GM21381 (cell line): ENCODE measurements around the gene LMOD1.
"Not testable (repeated sequence)": the region's sequence is repeated elsewhere in the genome, so short reads cannot be mapped to it uniquely, and the experiment has no call there.

Experiments
- ATAC-seq: cut with Tn5 transposase; IDR thresholded peaks from one replicate; pipeline ENCODE4 v1.9.1; 2021; ENCODE audit warnings: mild to moderate bottlenecking, moderate library complexity; ENCODE audit not compliant: unreplicated experiment

LMOD1 gene

GRCh38 chr1:201949491-201949890 is 3.1 kb upstream of the LMOD1 start:
- no peak for ATAC-seq

GRCh38 chr1:201947697-201948008 is 1.3 kb upstream of the LMOD1 start:
- no peak for ATAC-seq

DNA sequence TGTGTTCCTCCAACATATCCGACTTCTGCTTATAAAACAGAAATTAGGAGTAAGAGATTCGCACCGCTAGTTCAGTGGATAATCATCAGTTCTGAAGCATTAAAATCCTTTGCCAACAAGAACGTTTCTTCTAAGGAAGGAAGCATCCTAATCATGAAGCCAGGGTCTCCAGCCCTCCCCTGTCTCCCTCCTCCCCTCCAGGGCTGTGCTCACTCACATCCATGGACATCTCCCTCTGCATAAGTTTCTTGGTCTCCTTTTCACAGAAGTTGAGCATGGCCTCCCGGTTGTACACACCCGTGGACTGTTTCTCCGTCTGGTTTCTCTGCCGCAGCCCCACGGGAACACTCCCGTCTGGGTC is 505 bp downstream of the LMOD1 start:
- no peak for ATAC-seq

DNA sequence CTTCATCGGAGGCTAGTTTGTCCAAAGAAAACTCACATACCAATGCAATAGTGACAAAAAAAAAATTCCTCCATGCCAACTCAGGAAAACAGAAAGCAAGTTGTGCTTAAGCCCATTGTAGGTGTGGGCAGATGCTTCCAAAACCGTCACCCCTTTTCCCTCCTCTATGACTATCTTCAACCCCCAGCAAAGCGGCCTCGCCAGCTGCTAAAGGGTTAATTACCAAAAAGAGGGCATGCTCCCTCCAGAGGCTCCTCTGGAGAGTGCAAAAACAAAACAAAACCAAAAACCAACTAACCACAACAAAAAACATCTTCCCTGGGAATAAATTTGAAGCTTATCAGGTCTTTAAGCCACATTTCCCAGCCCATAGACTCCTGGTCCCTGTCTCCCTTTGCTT is 1.2 kb downstream of the LMOD1 start:
- ATAC-seq: no peak

DNA sequence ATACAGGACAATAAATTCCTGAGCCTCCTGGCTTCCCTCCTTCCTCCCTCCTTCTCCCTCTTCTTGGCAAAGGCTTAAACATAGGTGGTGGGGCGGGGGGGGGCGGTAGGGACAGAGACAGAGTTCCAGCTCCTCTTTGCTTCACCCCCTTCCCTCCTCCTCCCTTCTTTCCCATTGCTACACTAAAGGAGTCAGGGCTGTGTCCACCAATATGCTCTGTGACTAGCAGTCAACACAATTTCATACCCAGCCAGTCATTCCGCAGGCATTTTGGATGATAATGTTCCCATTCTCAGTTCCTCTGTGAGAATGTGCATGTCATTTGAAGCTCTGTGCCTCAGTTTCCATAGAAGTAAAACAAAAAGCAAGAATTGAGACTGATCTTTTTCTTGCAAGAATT is 1.7 kb downstream of the LMOD1 start:
- no peak for ATAC-seq

DNA sequence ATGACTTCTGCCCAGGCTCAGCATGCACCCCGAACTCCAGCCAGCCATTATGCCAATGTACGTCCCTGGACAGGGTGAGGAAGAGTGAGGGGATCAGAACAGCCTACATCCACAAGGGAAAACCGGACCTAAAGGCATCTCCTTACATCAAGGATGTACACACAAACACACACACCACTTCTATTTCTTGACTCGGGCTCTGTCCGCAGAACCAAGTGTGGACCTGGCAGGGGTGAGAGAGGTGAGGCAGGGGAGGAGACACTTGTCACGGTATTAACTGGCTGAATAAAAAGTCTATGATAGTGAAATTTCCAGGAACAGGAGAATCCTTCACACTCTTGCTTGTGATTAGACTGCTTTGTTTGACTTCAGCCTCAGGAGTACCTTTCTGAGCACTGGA is 2.3 kb downstream of the LMOD1 start:
- ATAC-seq: no peak

DNA sequence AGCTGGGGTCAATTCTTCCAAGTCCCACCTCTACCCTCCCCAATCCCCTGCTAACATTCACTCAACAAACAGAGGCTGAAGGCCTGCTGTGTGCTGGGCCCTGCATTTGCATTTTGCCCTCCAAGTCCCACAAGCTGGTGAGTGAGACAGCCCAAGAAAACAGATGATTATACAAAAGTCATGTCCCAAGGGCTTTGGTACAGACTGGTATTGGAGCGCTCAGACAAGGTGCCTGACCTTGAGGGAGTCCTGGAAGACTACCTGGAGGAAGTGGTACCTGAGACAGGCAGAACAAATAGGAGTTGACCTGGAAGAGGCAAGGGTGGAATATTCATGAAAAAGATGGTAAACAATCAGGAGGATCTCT is 4.2 kb downstream of the LMOD1 start:
- ATAC-seq: no peak

DNA sequence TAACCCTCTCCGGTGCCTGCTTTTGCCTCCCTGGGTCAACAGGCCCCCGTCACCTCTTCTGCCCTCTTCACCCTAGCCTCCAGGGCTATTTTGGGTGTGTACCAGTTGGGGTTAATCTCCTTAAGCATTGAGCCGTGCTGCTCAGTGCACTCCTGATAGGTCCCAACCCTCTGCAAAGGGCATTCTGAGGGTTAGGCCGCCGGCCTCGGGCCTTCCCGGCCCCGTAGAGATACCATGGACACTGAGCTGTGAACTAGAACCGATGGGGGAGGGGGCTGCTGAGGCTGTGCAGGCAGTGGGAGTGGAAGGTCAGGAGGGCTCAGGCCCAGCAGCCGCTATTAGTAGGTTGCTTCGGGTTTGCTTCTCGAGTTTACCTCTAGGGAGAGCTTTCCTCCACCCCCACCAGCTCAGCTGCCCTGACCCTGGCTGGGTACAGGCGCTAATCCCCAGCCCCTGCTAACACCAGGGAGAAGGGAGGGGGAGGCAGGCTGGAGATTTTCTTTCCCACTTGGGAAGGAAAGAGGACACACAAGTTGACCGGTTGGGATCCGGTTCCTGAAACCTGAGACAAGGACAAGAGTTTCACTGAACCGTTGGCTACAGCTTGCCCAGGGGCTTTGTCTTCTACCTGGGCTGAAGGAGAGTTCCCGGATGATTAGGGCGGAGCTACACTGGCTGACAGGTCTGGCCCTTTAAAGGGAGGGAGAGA is 4.8 kb downstream of the LMOD1 start:
- ATAC-seq: no peak

DNA sequence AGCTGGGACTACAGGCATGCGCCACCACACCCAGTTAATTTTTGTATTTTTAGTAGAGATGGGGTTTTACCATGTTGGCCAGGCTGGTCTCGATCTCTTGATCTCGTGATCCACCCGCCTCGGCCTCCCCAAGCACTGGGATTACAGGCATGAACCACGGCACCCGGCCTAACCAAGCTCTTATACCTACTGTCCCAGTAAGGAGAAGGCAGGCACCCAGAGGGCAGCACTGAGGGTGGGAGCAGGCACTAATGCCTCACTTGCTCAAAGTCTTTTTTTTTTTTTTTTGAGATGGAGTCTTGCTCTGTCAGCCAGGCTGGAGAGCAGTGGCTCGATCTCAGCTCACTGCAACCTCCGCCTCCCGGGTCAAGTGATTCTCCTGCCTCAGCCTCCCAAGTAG is 6.0 kb downstream of the LMOD1 start:
- ATAC-seq: not testable (repeated sequence)

- ATAC-seq: no peak
Measured at GRCh38 chr1:201939574-201939973, 6.8 kb downstream of the LMOD1 start.

DNA sequence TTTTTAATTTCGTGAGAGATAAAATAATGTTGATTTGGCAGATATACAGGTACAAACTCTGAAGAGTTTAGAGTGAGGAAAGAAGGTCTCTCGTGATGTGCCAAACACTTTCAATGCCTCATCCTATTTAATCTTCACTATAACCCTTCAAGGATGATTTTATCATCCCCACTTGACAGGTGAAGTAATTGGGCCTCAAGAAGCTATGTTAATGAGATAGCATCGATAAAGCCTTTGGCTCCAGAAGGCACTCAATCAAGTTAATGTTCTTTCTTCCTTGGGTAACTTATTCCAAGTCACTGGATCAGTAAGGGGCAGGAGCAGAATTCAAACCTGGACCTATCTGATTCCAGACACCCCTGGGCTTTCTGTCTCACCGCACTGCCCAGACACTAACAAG is 7.2 kb downstream of the LMOD1 start:
- no peak for ATAC-seq

DNA sequence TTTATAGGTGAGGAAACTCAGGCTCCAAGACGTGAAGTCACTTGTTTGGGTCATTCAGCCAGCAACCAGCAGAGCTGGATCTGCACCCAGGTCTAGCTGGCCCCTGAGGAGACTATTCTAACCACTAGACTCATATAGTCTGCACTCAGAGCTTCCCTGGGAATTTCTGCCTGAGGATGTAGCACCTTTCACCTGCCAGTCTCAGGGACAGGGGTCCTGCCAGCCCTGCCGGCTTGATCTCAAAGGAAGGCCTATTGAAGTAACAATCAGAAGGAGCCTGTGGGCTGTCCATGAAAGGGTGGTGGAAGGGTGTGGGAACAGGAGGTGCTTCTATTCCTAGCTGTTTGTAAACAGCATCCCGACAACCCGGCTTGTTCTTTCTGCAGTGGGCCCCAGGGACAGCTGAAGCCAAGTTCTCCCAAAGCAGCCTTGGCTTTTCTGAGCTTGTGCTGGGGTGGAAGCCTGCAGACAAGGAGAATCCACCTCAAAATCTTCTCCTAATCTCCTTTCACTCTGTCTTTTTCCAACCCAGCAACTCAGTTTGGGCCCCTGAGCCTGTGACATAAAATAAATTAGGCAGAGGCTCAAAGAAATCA is 7.8 kb downstream of the LMOD1 start:
- no peak for ATAC-seq

GRCh38 chr1:201937624-201938213 is 8.6 kb downstream of the LMOD1 start:
- ATAC-seq: no peak

- ATAC-seq: no peak
Measured at GRCh38 chr1:201933840-201934430, 12.4 kb downstream of the LMOD1 start.

DNA sequence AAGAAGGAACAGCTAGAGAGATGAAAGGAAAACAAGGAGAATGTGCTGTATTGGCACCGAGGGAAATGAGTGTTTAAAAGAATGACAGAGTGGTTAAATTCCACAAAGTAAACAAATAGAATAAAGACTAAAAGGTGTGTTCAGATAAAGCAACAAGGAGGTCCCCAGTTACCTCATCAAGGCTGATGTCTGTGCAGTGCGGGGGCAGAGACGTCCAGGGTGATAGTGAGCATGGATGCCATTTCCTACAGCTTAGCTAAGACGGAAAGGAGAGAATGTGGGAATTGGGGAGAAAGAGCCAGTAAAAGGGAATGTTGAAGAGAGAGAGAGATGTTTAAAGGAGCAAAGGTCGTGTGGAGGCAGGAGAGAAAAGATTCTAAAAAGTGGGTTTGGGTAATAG is 15.5 kb downstream of the LMOD1 start:
- ATAC-seq: no peak

- ATAC-seq: no peak
Measured at GRCh38 chr1:201930137-201930536, 16.2 kb downstream of the LMOD1 start.

- no peak for ATAC-seq
Measured at GRCh38 chr1:201928266-201928665, 18.1 kb downstream of the LMOD1 start.

DNA sequence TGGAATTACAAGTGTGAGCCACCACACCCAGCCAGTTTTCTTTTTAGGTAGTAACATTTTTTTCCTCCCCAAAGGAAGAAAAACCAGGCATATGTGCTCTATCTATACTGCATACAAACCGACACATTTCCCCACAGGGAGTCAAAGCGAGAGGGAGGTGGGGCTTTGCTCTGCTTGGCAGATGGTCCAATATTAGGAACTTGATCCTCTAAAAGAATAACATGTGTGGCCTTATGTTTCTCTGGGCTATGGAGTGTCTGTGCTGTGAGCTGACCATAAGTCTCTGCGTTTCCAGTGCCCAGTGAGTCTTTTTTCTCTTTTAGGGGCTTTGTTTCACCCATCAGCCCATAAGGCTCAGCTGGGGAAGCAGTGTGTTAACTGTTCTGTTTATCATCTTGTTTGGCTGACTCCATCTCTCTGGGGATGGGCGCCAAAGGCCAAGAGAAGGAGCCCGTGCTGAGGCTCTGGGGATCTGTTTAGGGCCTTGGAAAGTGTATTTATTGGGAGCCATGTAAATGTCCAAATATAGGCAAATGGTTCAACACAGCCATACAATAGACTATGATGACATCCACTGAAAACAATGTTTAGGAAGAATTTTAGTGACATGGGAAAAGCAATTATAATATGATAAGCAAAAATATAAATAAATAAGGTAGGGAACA is 20.2 kb downstream of the LMOD1 start:
- no peak for ATAC-seq

- ATAC-seq: no peak
Measured at GRCh38 chr1:201925301-201925567, 21.1 kb downstream of the LMOD1 start.

DNA sequence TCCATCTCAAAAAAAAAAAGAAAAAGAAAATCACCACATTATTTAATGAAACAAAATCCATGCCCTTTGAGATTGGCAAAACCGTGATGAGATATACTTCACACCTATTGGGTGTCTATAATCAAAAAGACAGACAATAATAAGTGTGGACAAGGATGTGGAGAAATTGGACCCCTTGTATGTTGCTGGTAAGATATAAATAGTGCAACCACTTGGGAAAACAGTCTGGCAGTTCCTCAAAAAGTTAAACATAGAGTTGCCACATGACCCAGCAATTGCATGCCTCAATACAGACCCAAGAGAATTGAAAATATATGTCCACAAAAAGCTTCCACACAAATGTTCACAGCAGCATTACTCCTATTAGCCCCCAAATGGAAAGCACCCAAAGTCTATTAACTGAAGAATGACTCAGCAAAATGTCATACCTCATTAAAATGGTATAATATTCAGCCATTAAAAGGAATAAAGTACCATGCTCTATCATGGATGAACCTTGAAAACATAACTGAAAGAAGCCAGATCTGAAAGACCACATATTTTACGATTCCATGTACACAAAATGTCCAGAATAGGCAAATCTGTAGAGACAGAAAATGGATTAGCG is 24.3 kb downstream of the LMOD1 start:
- ATAC-seq: no peak

DNA sequence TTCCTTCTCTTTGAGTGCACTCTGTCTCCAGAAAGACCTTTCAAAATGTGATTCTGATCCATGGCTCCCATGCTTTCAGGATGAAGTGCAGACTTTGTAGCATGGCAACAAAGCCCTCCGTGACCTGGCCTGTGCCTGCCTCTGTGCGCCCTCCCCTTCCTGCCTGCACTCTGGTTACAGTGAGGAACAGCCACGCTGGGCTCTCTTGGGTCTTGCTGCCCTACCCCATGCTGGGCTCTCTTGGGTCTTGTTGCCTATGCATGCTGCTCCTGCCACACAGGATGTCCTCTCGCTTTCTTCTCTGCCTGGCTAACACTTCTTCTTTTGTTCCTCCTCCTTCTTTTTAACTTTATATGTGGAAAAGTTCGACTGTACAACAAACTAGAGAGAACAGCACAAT is 28.0 kb downstream of the LMOD1 start:
- ATAC-seq: no peak
